Astrocyte of the cerebellum (primary cell): ENCODE measurements around the gene GLIPR2.

Source experiments
- DNase-seq: peaks from one replicate; pipeline ENCODE4 v3.0.0-alpha.2; 2011; ENCODE audit warnings: low read depth
- H3K4me3 ChIP-seq: 2 replicates; pipeline ENCODE4 v1.5.1; 2011; ENCODE audit warnings: mild to moderate bottlenecking, low read depth, low read length, moderate library complexity
- CTCF ChIP-seq: IDR thresholded peaks from 2 replicates; pipeline ENCODE4 v1.5.1; 2012; ENCODE audit warnings: low read length, low read depth, moderate library complexity, mild to moderate bottlenecking; ENCODE audit errors: missing control alignments
- in situ Hi-C: cut with HindIII; loops from 2 replicates; pipeline ENCODE4 v1.10.0; 2017; ENCODE audit warnings: low sequenced_read_pairs

The GLIPR2 gene

GRCh38 chr9:36137392-36138004 lies 965 bp downstream of the GLIPR2 start:
- in situ Hi-C loops, result no loop called here
- no peak for DNase-seq
- peak overlapping the region; percentile 57 for H3K4me3 ChIP-seq
- TF ChIP-seq CTCF, result no peak

GRCh38 chr9:36138496-36138895 lies 2.0 kb downstream of the GLIPR2 start:
- no peak for DNase-seq
- in situ Hi-C loops, result no loop called here
- no peak overlapping the region for H3K4me3 ChIP-seq
- no peak for TF ChIP-seq CTCF

- H3K4me3 ChIP-seq, result no peak overlapping the region
- in situ Hi-C loops, result no loop called here
- TF ChIP-seq CTCF, result no peak
- DNase-seq, result no peak
These were observed 2.4 kb downstream of the GLIPR2 start for GRCh38 chr9:36138901-36139300.

GRCh38 chr9:36140086-36141084 lies 3.9 kb downstream of the GLIPR2 start:
- in situ Hi-C loops, result no loop called here
- DNase-seq, result no peak
- no peak for TF ChIP-seq CTCF
- no peak overlapping the region for H3K4me3 ChIP-seq

GRCh38 chr9:36141288-36141687 lies 4.8 kb downstream of the GLIPR2 start:
- in situ Hi-C loops, result no loop called here
- no peak overlapping the region for H3K4me3 ChIP-seq
- peak; percentile 48 for TF ChIP-seq CTCF
- DNase-seq, result no peak

- TF ChIP-seq CTCF, result no peak
- in situ Hi-C loops, result no loop called here
- DNase-seq, result no peak
- no peak overlapping the region for H3K4me3 ChIP-seq
These were observed 5.2 kb downstream of the GLIPR2 start for GRCh38 chr9:36141761-36142160.
